HL-60/S4 treated with retinoic acid at 250 ng/mL for 4 days and 3 days (cell line): Measurements from ENCODE around the gene GALM.
"Not testable (repeated sequence)": the region's sequence is repeated elsewhere in the genome, so short reads cannot be mapped to it uniquely, and the experiment has no call there.

Source experiments
- in situ Hi-C: fragments of 300-500 bp; cut with MboI; formaldehyde crosslinking; loops from 2 replicates; pipeline ENCODE4 v1.7.0; 2022; ENCODE audit warnings: low sequenced_read_pairs

The GALM gene

GRCh38 chr2:38754506-38754905 lies 88.6 kb downstream of the GALM start:
- in situ Hi-C loops, result no loop called here

GRCh38 chr2:38755891-38756290 lies 90.0 kb downstream of the GALM start:
- in situ Hi-C loops, result not testable (repeated sequence)

GRCh38 chr2:38763228-38763627 lies 97.3 kb downstream of the GALM start:
- in situ Hi-C loops, result no loop called here

DNA sequence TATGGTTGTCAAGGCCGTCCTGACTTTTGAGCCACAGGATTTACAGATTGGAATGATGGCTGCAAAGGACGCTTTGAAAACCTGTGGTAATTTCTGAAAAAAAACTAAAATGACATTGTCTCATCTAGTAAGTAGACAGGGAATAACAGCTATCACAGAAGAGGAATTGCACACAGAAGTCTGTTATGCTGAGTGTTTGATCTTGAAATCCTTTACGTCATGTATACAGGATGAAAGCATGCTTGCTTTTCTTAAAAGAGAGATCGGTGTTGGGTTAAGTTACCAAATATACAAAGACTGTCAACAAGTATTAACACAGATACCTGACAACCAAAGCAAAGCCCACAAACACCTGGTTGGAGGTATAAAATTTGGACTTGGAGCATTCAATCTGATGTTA lies 97.8 kb downstream of the GALM start:
- in situ Hi-C loops, result no loop called here

DNA sequence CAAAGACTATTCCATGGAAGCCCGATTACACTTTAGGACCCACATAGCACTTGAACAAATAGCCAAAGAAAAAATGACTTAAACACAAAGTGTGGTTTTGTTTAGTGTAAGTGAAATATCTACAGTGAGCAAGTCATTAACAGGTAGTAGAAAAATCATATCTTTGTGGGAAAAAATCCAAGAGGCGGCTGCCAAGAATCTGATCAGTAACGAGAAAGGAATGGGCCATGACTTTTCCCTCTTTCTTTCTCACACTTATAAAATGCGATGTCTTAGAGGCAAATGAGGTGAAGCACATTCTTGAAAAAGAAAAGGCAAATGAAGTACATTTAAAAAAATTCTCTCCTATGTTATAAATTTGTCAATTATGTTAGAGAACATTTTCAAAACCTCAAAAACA lies 99.2 kb downstream of the GALM start:
- in situ Hi-C loops, result no loop called here

GRCh38 chr2:38765551-38765950 lies 99.6 kb downstream of the GALM start:
- in situ Hi-C loops, result no loop called here

GRCh38 chr2:38771632-38772031 lies 105.7 kb downstream of the GALM start:
- in situ Hi-C loops, result no loop called here

DNA sequence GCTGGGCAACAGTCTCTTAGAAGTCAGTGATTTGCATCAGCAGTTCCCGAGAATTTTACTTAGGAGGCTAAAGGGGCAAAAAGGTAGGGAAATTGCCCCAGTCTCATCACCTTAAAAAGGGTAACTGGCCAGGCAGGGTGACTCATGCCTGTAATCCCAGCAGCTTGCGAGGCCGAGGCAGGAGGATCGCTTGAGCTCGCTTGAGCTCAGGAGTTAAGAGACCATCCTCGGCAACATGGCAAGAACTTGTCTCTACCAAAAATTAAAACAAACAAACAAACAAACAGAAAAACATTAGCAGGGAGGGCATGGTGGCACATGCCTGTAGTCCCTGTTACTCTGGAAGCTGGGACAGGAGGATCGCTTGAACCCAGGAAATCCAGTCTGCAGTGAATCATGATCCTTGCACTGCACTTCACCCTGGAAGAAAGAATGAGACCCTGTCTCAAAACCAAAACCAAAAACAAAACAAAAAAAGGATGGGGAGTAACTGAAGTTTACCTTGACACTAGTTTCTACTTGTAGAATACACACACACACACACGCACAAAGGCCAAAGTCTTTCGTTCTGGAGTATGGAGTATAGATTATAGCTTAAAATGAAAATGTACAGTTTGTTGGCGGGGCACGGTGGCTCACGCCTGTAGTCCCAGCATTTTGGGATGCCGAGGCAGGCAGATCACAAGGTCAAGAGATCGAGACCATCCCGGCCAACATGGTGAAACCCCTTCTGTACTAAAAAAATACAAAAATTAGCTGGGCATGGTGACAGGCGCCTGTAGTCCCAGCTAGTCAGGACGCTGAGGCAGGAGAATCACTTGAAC lies 109.4 kb downstream of the GALM start:
- in situ Hi-C loops, result no loop called here

- in situ Hi-C loops, result no loop called here
Measured at GRCh38 chr2:38775921-38776225, 110.0 kb downstream of the GALM start.

- in situ Hi-C loops, result no loop called here
Measured at GRCh38 chr2:38776531-38776930, 110.6 kb downstream of the GALM start.

- in situ Hi-C loops, result no loop called here
Measured at GRCh38 chr2:38778687-38779082, 112.8 kb downstream of the GALM start.

DNA sequence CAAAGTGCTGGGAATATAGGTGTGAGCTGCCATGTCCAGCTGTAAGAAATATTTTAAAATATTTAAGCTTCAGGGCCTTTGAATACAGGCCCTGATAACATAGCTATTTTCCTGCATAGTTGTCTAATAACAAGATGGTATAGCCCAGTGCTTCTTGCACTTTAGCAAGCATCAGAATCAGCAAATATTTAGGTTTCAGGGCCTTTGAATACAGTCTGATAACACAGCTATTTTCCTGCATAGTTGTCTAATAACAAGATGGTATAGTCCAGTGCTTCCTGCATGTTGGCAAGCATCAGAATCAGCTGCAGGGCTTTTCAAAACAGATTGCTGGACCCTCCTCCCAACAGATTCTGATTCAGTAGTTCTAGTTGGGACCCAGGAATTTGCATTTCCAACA lies 117.7 kb downstream of the GALM start:
- in situ Hi-C loops, result no loop called here
